ENCODE measurements around the gene ITGB8.

ITGB8 gene

GRCh38 chr7:20344396-20344795 lies 13.7 kb downstream of the ITGB8 start:
- Histone ChIP-seq H3K27ac (replicated peaks) (no peak overlapping the region), H3K27me3 (ENCODE audit: insufficient read depth, poor library complexity, severe bottlenecking) (peaks cover 2% of the 10 kb centered on the region), H3K4me3 (replicated peaks; ENCODE audit: insufficient read depth, low read length) (no peak overlapping the region)
- DNase-seq (ENCODE audit: low read depth in 1 of 2, low spot score in 1 of 2), result no peak
- TF ChIP-seq CTCF (IDR thresholded peaks at IDR 0.05; ENCODE audit: insufficient read depth, low read length), result no peak
- TF ChIP-seq SPI1 (IDR thresholded peaks at IDR 0.05; ENCODE audit: borderline replicate concordance, low read depth), result no peak
- TF ChIP-seq GABPA (IDR thresholded peaks at IDR 0.05; ENCODE audit: low read depth), result no peak
- no peak for TF ChIP-seq POLR2AphosphoS5 (IDR thresholded peaks at IDR 0.05; ENCODE audit: low read depth)
- no peak for TF ChIP-seq REST (IDR thresholded peaks at IDR 0.05; ENCODE audit: insufficient replicate concordance, low read depth)

- Histone ChIP-seq H3K4me3 (replicated peaks; ENCODE audit: insufficient read depth, low read length) (no peak overlapping the region), H3K27me3 (ENCODE audit: insufficient read depth, poor library complexity, severe bottlenecking) (peaks cover 2% of the 10 kb centered on the region), H3K27ac (replicated peaks) (no peak overlapping the region)
- no peak for TF ChIP-seq GABPA (IDR thresholded peaks at IDR 0.05; ENCODE audit: low read depth)
- no peak for TF ChIP-seq POLR2AphosphoS5 (IDR thresholded peaks at IDR 0.05; ENCODE audit: low read depth)
- TF ChIP-seq SPI1 (IDR thresholded peaks at IDR 0.05; ENCODE audit: borderline replicate concordance, low read depth), result no peak
- no peak for TF ChIP-seq CTCF (IDR thresholded peaks at IDR 0.05; ENCODE audit: insufficient read depth, low read length)
- no peak for TF ChIP-seq REST (IDR thresholded peaks at IDR 0.05; ENCODE audit: insufficient replicate concordance, low read depth)
- DNase-seq (ENCODE audit: low read depth in 1 of 2, low spot score in 1 of 2), result no peak
Measured at GRCh38 chr7:20346577-20346976, 15.9 kb downstream of the ITGB8 start.

- TF ChIP-seq GABPA (IDR thresholded peaks at IDR 0.05; ENCODE audit: low read depth), result no peak
- TF ChIP-seq CTCF (IDR thresholded peaks at IDR 0.05; ENCODE audit: insufficient read depth, low read length), result no peak
- TF ChIP-seq REST (IDR thresholded peaks at IDR 0.05; ENCODE audit: insufficient replicate concordance, low read depth), result no peak
- no peak for TF ChIP-seq POLR2AphosphoS5 (IDR thresholded peaks at IDR 0.05; ENCODE audit: low read depth)
- no peak for TF ChIP-seq SPI1 (IDR thresholded peaks at IDR 0.05; ENCODE audit: borderline replicate concordance, low read depth)
- DNase-seq (ENCODE audit: low read depth in 1 of 2, low spot score in 1 of 2), result no peak
- Histone ChIP-seq H3K4me3 (replicated peaks; ENCODE audit: insufficient read depth, low read length) (no peak overlapping the region), H3K27ac (replicated peaks) (no peak overlapping the region), H3K27me3 (ENCODE audit: insufficient read depth, poor library complexity, severe bottlenecking) (peaks cover 2% of the 10 kb centered on the region)
Measured at GRCh38 chr7:20347680-20348079, 17.0 kb downstream of the ITGB8 start.
